Choroid plexus epithelial cell (primary cell): ENCODE data around the gene OR1L4.

Experiments
- DNase-seq: peaks from one replicate; pipeline ENCODE4 v3.0.0-alpha.2; 2010; ENCODE audit warnings: low read depth
- H3K4me3 ChIP-seq: 2 replicates; pipeline ENCODE4 v1.5.1; 2011; ENCODE audit warnings: low read depth, mild to moderate bottlenecking, control low read depth, low read length, moderate library complexity
- TF ChIP-seq, protein P1 (sequence below): conservative IDR thresholded peaks from 2 replicates; pipeline ENCODE4 v1.5.1; 2011; ENCODE audit warnings: low read depth, mild to moderate bottlenecking, control low read depth, inconsistent platforms, low read length, moderate library complexity

The OR1L4 gene

DNA sequence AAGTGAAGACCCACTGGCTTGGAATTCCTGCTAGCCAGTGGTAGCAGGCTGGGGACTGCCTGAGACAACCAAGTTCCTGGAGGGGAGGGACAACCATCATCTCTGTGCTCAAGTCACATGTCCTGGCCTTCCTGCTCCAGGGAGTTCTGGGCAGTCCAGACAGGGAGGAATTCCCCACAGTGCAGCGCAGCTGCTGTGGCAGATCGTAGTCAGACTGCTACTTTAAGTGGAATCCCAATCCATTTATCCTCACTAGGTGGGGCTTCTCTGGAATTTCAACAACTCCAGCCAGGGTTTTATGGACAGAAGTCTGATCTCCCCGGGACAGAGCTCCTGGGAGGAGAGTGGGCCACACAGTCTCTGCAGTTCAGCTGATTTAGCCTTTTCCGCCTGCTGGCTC lies 44.0 kb downstream of the OR1L4 start:
- DNase-seq: no peak
- TF ChIP-seq, protein P1, sequence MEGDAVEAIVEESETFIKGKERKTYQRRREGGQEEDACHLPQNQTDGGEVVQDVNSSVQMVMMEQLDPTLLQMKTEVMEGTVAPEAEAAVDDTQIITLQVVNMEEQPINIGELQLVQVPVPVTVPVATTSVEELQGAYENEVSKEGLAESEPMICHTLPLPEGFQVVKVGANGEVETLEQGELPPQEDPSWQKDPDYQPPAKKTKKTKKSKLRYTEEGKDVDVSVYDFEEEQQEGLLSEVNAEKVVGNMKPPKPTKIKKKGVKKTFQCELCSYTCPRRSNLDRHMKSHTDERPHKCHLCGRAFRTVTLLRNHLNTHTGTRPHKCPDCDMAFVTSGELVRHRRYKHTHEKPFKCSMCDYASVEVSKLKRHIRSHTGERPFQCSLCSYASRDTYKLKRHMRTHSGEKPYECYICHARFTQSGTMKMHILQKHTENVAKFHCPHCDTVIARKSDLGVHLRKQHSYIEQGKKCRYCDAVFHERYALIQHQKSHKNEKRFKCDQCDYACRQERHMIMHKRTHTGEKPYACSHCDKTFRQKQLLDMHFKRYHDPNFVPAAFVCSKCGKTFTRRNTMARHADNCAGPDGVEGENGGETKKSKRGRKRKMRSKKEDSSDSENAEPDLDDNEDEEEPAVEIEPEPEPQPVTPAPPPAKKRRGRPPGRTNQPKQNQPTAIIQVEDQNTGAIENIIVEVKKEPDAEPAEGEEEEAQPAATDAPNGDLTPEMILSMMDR: no peak
- H3K4me3 ChIP-seq: no peak overlapping the region
